ENCODE results near the gene PCMTD2.

Gene PCMTD2

GRCh38 chr20:64219202-64219601, 36.3 kb upstream of the PCMTD2 start:
- TF ChIP-seq ZFX (IDR thresholded peaks at IDR 0.05; ENCODE audit: borderline replicate concordance) = no peak
- no peak overlapping the region for H3K27ac ChIP-seq

GRCh38 chr20:64219730-64220129, 35.8 kb upstream of the PCMTD2 start:
- TF ChIP-seq CTCF (IDR thresholded peaks at IDR 0.05) (no peak), ZFX (IDR thresholded peaks at IDR 0.05; ENCODE audit: borderline replicate concordance) (no peak)
- H3K27ac ChIP-seq = no peak overlapping the region

- TF ChIP-seq ZFX (IDR thresholded peaks at IDR 0.05; ENCODE audit: borderline replicate concordance) = no peak
- no peak for TF ChIP-seq CTCF (IDR thresholded peaks at IDR 0.05)
- no peak overlapping the region for H3K27ac ChIP-seq
These were observed 35.1 kb upstream of the PCMTD2 start for GRCh38 chr20:64220420-64220819.

GRCh38 chr20:64220891-64221527, 34.5 kb upstream of the PCMTD2 start:
- no peak for TF ChIP-seq ZFX (IDR thresholded peaks at IDR 0.05; ENCODE audit: borderline replicate concordance)
- no peak for TF ChIP-seq CTCF (IDR thresholded peaks at IDR 0.05)
- no peak overlapping the region for H3K27ac ChIP-seq

GRCh38 chr20:64222291-64222735, 33.2 kb upstream of the PCMTD2 start:
- H3K27ac ChIP-seq = no peak overlapping the region
- TF ChIP-seq ZFX (IDR thresholded peaks at IDR 0.05; ENCODE audit: borderline replicate concordance) (no peak), CTCF (IDR thresholded peaks at IDR 0.05) (no peak)

- no peak overlapping the region for H3K27ac ChIP-seq
- TF ChIP-seq ZFX (IDR thresholded peaks at IDR 0.05; ENCODE audit: borderline replicate concordance) = no peak
- TF ChIP-seq CTCF (IDR thresholded peaks at IDR 0.05) = no peak
These were observed 32.6 kb upstream of the PCMTD2 start for GRCh38 chr20:64222851-64223525.

- no peak overlapping the region for H3K27ac ChIP-seq
- TF ChIP-seq CTCF (IDR thresholded peaks at IDR 0.05) (peak; percentile 2; the same call in 1 of the 2 replicates), ZFX (IDR thresholded peaks at IDR 0.05; ENCODE audit: borderline replicate concordance) (no peak)
These were observed 32.0 kb upstream of the PCMTD2 start for GRCh38 chr20:64223526-64224067.
